Stimulated activated CD8-positive, alpha-beta memory T cell treated with anti-CD3 and anti-CD28 coated beads, Interleukin-15, amount 100 ng/mL, for 4 hours (primary cell): ENCODE results near the gene MICAL3.

Experiments used
- DNase-seq, 2 donors: peaks; one replicate each; pipeline ENCODE4 v3.0.0-alpha.2; 2020; ENCODE audit warnings: low read depth in 2 of 2

MICAL3 gene

GRCh38 chr22:17794726-17795542, 229.4 kb downstream of the MICAL3 start:
- no peak for DNase-seq

- DNase-seq: no peak
Observed at GRCh38 chr22:17792854-17793434, 231.4 kb downstream of the MICAL3 start.

- DNase-seq: no peak
Observed at GRCh38 chr22:17792299-17792698, 232.1 kb downstream of the MICAL3 start.

- no peak for DNase-seq
Observed at GRCh38 chr22:17791196-17791595, 233.2 kb downstream of the MICAL3 start.

DNA sequence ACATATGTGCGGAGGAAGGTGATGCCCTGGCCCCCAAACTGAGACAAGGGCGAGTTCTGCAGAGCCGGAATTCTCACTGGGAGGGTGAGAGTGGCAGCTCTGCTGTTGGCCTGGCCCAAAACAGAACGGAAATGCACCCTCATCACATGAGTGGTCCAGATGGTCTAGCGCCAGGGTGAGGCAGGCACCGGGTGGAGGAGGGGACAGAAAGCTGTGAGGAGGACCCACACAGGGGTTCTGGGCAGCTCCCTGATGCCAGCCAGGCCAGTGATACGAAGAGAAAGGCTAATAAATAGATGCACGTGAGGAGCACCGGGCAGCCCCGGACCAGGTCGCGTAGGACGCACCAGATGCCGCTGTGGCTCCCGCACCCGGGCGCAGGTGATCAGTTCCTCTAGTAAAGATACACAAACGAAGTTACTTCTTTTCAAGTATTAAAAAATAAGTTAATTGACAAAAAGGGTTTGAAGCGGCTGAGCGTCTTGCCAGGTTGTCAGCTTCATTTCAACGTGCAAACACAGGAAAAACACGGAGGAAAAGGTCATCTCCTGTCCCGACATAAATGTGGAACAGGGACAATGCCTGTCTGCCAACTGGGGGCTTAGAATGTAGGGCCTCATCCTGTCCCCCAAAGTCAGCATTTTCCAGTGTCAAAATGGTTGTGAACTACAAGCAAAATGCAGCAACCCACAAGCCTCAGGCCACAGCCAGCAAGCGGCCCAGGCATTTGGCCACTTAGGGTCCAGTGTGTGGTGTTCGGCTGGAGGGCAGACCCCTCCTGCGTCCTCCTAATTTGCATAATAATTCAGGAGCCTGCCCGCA, 234.8 kb downstream of the MICAL3 start:
- no peak for DNase-seq

GRCh38 chr22:17788528-17789378, 235.6 kb downstream of the MICAL3 start:
- no peak for DNase-seq

GRCh38 chr22:17787716-17788330, 236.5 kb downstream of the MICAL3 start:
- no peak for DNase-seq

DNA sequence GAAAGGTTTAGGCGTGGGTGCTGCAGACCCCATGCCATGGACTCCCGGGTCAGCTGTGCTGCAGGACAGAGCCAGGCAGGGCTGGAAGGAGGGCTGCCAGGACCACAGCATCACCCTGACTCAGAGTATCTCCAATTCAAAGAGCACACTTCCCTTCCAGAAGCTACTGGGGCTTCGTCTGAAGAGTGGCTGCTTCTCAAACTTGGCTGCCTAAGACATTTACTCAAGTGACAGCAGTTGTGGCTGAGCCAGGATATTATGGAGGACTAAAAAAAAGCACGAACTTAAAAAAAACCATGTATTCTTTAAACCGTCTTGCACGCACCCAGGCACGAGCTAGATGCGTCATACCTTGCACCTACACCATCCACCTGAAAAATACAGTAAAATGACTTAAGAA, 237.1 kb downstream of the MICAL3 start:
- DNase-seq: no peak

DNA sequence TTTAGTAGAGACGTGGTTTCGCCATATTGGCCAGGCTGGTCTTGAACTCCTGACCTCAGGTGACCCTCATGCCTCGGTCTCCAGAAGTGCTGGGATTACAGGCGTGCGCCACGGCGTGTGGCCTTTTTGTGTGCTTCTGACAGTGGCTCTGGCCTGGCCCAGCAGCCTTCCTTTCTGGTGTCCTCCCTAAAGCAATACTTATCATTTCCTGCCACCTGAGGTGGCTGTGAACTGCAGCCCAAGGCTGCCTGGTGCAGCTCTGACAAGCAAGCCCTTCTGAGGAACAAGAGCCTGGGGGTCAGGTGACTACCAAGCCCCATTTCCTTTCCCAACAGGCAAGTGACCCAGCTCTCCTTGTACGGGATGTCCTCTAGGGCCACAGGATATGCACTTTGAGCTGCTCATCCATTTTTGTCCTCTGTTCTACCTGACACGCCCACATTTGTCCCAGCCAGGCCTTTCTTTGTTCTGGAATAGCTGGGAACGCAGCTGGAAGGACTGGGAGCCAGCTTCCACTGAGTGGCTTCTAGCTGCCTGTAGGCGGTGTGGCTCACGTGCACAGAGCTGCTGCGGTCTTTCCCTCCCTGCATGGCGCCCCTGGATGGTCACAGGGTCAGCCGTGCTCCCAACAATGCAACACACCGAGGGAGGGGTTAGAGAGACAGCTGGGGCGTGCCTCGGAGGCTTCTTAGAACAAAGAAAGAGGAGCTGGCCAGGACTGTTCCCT, 237.8 kb downstream of the MICAL3 start:
- no peak for DNase-seq

DNA sequence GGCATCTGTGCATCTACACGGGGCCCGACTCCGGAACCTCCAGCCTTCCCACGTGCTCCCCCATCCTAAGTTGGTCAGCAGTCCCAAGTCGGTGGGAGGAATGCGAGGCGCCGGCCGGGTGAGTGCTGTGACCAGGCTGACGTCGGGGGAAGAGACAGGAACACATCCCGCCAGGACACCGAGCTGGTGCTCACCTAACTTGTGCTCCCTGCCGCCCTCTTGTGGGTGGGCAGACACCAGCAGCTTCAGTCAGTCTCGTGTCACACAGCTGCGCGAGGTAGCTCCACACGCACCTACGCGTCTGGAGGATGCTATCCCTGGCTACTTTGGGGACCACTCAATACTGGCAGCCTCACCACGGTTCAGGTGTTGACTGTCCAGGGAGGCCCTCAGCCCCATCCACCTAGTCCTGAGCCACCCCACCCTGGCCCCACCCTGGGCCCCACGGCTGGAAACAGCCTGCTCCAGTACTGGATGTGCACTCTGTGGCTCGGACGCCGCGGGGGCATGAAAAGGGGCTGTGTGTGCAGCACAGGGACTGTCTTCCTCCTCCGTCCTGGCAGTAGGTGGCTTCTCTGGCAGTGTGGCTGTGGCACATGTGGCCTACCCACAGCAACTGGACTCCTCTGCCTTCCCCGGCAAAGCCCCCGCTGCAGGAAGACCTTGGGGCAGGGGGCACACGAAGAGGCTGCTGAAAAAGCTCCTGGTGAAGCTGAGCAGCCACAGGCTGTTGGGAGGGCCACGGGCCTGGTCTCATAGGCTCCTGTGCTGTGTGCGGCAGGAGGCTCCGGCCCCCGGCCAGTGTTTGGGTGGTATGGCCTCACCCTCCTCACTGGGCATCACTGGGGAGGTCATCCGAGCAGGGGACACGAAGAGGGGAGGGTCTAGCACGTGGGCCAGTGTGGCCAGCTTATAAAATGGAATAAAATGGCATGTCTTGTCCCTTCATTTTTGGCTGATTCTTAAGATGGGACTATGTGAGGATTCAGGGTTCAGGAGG, 238.9 kb downstream of the MICAL3 start:
- DNase-seq: peak in 1 of 2 donors; percentile 44

DNA sequence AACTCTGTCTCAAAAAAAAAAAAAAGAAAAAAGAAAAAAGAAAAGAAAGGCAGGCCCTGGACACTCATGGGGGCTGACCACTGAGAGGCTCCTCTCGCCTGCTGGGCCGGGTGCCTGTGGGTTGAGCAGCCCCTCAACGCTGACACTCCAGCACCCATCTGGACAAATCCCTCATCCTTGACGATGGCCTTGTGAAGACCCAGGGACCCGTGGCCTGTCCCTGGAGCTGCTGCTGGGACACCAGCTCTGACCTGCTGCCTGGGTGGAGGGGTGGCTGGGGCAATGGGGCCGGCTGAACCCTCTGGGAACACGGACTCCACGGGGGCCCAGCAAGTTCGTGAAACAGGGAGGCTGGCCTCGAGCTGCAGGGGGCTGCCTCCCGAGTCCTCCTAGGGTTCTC, 239.6 kb downstream of the MICAL3 start:
- DNase-seq: no peak

- DNase-seq: no peak
Observed at GRCh38 chr22:17783773-17784480, 240.4 kb downstream of the MICAL3 start.

- DNase-seq: no peak
Observed at GRCh38 chr22:17783312-17783711, 241.0 kb downstream of the MICAL3 start.

GRCh38 chr22:17782621-17783020, 241.7 kb downstream of the MICAL3 start:
- no peak for DNase-seq

DNA sequence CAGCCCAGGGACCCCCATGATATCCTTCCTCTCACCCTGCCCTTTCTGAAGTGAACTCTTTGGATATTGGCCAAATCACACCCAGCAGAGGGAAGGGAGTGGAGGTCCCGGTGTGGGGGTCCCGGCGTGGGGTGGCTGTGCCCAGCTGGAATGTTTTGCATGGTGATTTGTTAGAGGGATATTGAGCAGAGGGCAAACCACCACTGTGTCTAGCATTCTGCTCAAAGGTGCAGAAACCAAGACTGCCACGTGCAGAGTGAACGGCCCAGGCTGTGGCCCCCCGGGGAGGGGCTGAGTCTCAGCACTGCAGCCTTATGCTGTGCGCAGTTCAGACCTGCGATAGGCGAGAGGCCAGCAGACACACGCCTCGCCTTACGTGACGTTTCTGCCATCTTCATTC, 242.2 kb downstream of the MICAL3 start:
- no peak for DNase-seq

DNA sequence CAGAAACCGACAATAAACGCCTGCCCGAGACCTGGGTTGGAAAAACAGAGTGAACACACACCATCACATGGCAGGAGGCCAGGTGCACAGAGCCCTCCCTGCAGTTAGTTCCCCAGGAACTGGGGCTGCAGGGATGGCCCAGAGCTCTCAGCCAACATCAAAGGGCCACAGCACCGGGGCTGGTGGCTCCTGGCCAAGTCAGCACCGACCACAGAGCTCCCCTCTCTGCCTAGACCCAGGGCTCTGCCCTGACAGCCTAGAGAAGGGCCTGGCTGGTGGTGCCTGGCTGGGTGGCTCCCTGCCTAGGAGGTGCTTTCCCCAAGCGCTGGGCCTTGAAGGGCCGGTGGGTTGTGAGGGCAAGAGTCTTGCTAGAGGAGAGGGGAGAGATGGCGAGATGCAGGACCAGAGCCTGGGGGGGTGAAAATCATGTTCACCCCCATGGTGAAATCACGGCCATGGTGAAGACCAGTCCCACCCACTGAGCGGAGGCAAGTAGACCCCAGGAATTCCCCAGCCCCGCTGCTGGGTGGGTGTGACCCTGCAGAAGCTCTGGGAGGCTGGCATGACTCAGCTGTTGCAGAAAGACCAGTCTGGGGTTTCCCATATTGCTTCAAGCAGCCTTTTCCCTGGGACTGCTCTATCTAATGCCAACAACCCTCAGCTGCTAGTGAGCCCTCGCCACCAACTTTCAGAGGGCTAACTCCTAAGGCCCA, 242.9 kb downstream of the MICAL3 start:
- peak; percentile 60 to 62 for DNase-seq

- no peak for DNase-seq
Observed at GRCh38 chr22:17780741-17781318, 243.5 kb downstream of the MICAL3 start.
